AG09319 (cell line): Measurements from ENCODE around the gene ARHGAP45.

ENCODE experiments used
- DNase-seq: peaks from one replicate; pipeline ENCODE4 v3.0.0-alpha.2; 2010; ENCODE audit warnings: low read depth; ENCODE audit errors: extremely low read depth
- TF ChIP-seq, protein P1 (sequence below): IDR thresholded peaks from 2 replicates; pipeline ENCODE4 v1.5.1; 2011; ENCODE audit warnings: low read depth, mild to moderate bottlenecking, inconsistent platforms, low read length, moderate library complexity

Gene ARHGAP45

DNA sequence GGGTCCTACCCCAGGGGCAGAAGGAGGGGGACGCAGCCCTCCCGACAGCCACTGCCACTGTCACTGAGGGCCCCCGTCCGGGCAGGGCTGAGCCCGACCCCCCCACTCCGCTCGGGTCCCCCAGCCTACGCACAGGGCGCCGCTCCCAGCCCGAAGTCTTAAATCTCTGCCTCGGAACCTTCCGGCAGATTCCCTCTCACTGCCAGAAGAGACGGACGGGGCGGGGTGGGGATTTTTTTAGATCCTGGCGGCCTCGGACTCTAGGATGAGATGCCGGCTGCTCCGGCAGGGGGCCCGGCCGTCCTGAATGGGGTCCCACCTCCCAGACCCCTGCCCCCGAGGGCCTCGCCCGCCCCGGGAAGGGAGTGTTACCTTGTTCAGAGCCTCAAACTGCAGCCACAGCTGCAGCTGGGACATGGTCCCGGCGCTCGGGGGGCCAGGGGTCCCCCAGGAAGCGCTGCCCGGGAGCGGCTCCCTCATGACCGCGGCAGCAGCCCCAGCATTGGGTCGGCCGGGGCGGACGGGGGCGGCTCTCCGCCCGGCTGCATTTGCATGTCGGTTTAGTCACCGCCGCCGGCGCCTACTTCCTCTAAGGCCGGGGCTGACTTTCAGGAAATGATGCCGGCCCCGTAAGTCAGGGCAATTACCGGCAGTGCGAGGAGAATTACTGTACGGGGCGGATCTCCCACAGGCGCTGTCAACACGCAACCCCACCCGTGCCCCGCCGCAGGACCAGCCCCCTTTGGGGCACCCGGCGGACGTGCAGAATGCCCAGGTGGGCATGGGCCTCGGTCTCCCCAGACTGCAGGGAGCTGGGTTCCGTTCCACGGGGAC is 65.0 kb downstream of the ARHGAP45 start:
- peak; percentile 81 for DNase-seq
- TF ChIP-seq, protein P1, sequence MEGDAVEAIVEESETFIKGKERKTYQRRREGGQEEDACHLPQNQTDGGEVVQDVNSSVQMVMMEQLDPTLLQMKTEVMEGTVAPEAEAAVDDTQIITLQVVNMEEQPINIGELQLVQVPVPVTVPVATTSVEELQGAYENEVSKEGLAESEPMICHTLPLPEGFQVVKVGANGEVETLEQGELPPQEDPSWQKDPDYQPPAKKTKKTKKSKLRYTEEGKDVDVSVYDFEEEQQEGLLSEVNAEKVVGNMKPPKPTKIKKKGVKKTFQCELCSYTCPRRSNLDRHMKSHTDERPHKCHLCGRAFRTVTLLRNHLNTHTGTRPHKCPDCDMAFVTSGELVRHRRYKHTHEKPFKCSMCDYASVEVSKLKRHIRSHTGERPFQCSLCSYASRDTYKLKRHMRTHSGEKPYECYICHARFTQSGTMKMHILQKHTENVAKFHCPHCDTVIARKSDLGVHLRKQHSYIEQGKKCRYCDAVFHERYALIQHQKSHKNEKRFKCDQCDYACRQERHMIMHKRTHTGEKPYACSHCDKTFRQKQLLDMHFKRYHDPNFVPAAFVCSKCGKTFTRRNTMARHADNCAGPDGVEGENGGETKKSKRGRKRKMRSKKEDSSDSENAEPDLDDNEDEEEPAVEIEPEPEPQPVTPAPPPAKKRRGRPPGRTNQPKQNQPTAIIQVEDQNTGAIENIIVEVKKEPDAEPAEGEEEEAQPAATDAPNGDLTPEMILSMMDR: no peak; the same call in 1 of the 2 replicates

DNA sequence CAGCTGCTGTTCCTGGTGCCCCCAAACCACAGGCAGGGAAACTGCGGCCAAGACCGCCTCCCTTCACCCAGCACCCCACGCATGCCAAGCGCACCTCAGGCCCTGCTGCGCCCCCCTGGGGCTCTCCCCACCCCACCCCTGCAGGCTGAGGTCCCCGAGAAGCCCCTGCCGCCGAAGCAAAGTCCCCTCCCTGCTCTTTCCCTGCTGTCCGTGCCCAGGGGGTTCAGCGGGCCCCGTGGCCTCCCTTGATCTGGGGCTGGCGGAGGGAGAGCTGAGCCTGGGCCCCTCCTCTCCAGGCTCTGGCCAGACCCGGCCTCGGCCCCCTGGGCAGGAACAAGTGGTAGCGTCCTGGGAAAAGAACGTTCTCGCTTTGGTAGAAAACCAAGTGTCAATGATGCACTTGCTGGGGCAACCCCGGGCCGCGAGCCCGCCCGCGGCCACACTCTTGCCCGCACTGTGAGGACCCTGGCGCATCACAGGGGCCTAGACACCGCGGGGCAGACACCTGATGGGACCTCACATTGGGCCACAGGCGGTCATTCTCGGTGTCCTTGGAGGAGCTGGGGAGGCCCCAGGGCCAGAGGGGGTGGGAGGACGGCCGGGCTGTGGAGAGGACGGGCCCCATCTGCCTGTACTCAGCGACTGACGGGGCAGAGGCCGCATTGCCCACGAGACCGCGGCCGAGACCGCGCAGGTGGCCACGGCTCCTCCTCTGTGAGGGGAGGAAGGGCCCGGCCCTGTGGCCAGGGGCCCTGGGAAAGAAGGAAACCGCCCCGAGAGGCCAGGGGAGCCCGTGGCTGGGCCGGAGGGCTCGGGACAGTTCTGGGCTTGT is 65.8 kb downstream of the ARHGAP45 start:
- TF ChIP-seq, protein P1: no peak
- no peak for DNase-seq

DNA sequence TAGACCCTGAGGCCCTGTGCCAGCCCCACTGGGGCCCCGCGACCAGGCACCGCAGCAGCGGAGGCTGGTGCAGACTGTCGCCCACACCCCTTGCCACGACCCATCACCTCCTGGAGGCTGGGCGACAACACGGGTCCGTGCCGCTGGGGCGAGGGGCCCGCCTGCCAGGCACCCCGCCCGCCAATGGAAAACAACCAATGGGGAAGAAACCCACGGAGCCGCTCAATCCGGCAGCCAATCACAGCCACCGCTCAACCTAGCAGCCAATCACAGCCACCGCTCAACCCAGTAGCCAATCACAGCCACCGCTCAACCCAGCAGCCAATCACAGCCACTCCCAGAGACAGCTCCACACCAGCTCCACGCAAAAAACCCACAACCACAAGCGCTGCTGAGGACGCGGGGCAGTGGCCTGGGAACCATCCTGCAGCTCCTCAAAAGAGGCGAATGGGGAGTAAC is 66.5 kb downstream of the ARHGAP45 start:
- no peak for DNase-seq
- TF ChIP-seq, protein P1: no peak

DNA sequence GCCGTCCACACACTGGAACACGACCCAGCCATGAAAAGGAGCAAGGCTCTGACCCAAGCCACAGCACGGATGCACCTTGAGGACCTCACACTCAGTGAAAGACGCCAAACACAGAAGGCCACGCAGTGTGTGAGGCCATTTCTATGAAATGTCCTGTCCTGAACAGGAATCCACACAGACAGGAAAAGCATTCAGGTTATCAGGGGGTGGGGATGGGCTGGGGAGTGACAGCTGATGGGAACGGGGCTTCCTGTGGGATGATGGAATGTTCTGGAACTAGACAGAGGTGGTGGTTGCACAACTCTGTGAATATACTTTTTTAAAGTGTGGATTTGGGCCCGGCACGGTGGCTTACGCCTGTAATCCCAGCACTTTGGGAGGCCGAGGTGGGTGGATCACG is 67.5 kb downstream of the ARHGAP45 start:
- TF ChIP-seq, protein P1: no peak
- no peak for DNase-seq

DNA sequence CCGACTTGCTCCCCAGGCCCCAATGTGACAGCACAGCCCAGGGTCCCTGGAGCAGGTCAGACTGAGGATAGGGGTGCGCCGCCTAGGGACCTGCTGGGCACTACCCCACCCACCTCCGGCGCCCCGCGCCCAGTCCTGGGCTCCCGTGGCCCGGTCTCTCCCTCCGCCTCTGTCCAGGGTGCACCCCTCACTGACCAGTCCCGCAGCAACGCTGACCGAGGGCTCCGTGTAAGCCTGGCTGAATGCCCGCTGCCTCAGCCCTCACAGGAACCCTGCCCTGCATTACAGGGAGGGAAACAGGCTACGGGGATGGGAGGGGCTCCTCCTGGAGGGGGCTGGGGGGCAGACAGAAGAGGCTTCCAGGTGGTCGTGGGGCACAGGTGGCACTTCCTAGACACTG is 68.5 kb downstream of the ARHGAP45 start:
- DNase-seq: no peak
- TF ChIP-seq, protein P1: no peak

GRCh38 chr19:1136201-1136600 is 69.2 kb downstream of the ARHGAP45 start:
- no peak for DNase-seq
- TF ChIP-seq, protein P1: no peak
